NCI-H460 (cell line): ENCODE measurements around the gene XPR1. TPM values are rescaled to one million over a fixed set of nuclear protein-coding genes. Genes with fewer than 3 reads are reported as not detected.

ENCODE experiments used
- DNase-seq: peaks from one replicate; pipeline ENCODE4 v3.0.0-alpha.2; 2016; ENCODE audit warnings: low read depth; ENCODE audit errors: extremely low read depth
- total RNA-seq: library from RNA; depleted of rRNA; stranded (reverse); fragments of >200 nt; shearing (Covaris generic); gene quantifications from 2 replicates; pipeline ENCODE4 v1.2.3, GENCODE V29; 2014

Gene XPR1
- total RNA-seq, 1 experiment from 2014 or later = 92.9 TPM

DNA sequence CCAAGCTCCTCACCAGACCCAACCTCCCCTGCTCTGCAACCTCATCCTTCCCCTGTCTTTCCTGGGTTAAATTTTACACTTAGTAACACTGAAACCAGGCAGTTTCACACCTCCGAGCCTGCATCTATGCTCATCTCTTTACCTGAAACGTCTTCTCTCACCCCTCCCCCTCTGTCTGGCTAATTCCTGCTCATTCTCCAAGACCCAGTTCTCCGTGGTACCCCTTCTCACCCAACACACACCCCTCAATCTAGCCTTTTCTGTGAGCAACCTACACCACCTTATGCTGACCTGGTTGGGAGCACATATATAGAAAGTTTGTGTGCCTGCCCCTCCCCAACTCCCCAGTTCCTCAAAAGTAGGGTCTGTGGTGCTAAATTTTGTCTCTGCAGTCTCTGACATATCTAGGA lies 277.2 kb downstream of the XPR1 start:
- no peak for DNase-seq

DNA sequence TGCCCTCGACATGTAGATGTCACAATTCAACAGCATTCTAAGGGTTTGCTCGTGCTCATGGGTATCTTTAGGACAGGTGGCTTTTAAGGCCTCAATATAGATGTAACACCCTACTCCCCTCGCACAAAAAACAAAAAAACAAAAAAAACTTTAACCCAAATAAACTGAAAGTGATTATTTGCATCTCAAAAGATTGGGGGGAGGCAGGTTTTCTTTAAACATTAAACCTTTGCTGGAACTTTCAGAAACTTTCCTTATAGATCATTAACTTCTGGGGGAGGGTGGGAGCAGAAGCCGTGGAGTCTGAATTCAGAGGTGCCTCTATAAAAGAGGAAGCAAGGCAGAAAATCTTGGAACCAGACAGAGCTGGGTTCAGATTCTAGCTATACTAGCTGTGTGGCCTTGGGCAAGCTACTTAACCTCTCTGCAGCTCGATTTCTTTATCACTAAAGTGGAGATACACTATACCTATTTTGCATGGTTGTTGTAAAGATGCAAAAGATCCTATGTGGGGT lies 277.7 kb downstream of the XPR1 start:
- no peak for DNase-seq

GRCh38 chr1:180911640-180912191 lies 279.9 kb downstream of the XPR1 start:
- DNase-seq = no peak

GRCh38 chr1:180912211-180912800 lies 280.5 kb downstream of the XPR1 start:
- no peak for DNase-seq

DNA sequence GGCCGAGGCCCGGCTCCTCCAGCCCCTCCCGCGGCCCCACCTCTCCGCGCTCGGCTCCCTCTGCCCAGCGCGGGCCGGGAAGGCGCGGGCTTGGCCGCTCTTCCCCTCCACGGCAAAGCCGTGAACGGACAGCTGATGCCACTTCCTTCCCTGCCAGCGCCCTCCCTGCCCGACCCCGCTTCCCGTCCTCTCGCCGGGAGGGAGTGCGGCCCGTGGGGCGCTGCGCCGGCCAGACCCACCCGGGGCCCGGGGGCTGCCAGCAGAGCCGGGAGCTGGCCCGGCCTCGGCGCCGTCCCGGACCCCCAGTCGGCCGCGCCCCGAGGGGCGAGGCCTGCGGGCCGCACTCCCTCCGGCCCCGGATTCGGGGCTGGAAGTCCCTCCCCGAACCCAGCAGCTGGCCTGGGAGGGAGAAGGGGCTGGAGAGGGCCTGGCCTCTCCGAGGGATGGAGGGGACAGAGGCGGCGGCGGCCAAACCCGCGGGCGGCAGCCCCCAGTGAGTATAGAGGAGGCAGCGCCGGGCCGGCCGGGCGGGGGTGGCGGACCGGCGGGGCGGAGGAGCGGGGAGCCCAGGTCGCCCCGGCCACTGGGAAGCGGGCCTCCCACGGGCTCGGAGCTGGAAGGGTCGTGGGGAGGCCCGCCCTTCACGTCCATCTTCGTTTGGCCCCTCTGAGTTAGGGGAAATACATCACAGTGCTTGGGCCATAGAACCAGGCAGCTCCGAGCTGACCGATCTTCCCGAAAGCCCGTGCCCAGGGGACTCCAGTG lies 281.2 kb downstream of the XPR1 start, which contains the start of gene KIAA1614:
Gene KIAA1614, plus strand, starts transcription at position 97 of the 765 bp plus-strand sequence. Its CDS starts 347 bp downstream, at position 444.
- DNase-seq = no peak

- no peak for DNase-seq
These were observed 283.7 kb downstream of the XPR1 start for GRCh38 chr1:180915426-180915965.

DNA sequence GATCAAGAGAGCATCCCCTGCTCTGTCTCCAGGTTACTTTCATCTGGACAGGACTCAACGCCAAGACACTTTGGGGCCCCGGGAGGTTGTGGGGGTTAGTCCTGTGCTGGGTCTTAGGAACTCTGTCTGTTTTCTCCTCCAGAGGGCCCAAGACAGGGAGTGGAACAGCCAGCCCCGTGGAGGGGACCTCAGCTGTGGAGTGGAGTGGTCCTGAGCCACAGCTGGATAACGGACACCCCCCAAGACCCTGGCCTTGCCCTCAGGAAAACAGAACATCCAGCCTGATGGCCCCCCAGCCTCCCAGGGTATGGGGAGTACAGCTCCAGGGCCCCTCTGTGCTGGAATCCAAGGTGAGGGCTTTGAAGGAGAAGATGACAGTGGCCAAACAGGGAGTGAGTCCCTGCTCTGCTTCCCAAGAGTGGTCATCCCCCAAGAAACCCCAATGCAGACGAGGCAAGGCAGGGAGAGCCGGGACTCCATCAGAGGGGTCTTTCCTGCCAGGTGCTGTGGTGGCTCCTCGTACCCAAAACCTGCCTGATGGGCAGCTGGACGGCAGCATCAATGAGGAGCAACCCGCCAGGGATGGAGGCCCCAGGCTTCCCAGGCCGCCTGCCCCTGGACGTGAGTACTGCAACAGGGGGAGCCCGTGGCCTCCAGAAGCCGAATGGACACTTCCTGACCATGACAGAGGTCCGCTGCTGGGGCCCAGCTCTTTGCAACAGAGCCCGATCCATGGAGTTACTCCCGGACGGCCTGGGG lies 284.4 kb downstream of the XPR1 start:
- no peak for DNase-seq

- no peak for DNase-seq
These were observed 284.9 kb downstream of the XPR1 start for GRCh38 chr1:180916771-180917170.

- DNase-seq = no peak
These were observed 285.7 kb downstream of the XPR1 start for GRCh38 chr1:180917306-180918065.

DNA sequence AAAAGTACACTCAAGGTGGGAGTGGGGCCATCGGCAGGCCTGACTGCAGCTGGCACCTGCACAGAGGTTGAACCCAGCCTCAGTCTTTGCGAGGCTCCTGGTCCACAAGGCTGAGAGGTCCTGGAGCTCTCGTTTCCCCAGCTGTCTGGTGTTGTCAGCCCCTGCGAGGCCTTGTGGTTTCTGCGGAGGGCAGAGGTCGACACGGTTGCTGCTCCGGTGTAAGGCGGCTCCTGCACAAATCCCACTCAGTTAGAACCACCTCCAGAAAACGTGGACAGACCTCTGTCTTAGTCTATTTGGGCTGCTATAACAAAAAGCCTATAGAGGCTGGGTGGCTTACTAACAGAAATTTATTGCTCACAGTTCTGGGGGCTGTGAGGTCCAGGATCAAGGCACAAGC lies 286.7 kb downstream of the XPR1 start:
- DNase-seq = no peak

GRCh38 chr1:180919183-180919700 lies 287.4 kb downstream of the XPR1 start:
- DNase-seq = no peak

- no peak for DNase-seq
These were observed 288.4 kb downstream of the XPR1 start for GRCh38 chr1:180920193-180920592.

DNA sequence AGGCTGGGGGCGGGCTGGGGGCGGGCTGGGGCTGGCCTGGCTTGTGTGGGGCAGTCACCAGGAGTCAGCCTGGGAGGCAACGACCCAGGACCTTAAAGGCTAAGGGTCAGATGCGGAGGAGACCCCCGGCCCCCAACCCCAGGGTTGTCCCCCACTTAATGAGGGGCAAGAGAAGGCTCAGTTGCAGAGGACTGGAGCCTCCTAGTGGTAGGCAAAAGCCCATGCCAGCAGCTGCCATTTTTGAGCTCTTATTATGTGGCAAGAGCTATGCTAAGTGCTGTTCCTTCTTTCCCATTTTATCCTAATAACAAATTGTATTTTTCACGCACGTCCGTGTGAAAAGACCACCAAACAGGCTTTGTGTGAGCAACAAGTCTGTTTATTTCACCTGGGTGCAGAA lies 288.9 kb downstream of the XPR1 start:
- no peak for DNase-seq

DNA sequence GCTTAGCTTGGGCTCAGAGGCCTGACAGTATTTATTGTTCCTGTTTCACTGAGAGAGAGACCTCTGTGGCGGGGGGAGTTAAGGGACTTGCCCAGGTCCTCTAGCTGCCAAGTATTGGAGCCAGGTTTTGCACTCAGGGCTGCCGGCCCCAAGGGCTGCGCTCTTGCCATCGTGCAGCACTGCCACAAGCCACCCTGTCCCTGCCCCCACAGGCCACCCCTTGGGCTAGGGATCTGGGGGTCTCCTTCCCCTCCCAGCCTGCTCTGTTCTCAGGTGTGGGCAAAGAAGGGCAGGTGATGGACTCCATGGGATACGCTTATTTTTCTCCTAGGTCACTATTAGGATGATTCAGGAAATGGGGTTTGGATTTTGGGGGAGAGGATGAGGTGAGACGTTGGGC lies 289.6 kb downstream of the XPR1 start:
- no peak for DNase-seq

- DNase-seq = no peak
These were observed 290.2 kb downstream of the XPR1 start for GRCh38 chr1:180921891-180922630.

- no peak for DNase-seq
These were observed 290.8 kb downstream of the XPR1 start for GRCh38 chr1:180922631-180923015.

- DNase-seq = no peak
These were observed 291.4 kb downstream of the XPR1 start for GRCh38 chr1:180923021-180923841.

DNA sequence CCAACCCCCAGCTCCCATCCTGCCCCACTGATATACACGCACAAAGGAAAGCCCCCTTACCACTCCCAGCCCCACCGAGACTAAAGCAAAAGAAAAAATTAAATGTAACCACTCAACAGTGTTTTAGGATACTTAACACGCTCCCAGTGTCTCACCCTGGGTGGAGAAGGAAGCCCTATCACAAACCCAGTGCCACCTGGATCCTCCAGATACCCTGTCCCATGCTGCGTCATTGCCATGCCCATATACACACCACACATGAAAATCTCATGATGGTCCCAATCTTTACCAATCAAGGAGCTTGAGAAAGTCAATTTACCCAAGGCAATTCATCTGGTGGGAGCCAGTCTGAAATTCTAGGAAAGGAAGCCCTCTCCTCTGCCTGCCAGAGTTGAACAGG lies 292.1 kb downstream of the XPR1 start:
- DNase-seq = no peak
